Epidermal melanocyte (primary cell): ENCODE results near the gene ZNF362.
"Not testable (repeated sequence)": the region's sequence is repeated elsewhere in the genome, so short reads cannot be mapped to it uniquely, and the experiment has no call there.

Experiments
- DNase-seq: peaks from one replicate; pipeline ENCODE4 v3.0.0; 2011; ENCODE audit warnings: low spot score; ENCODE audit not compliant: insufficient read length

Gene ZNF362

GRCh38 chr1:33286451-33287185 lies 30.3 kb downstream of the ZNF362 start:
- DNase-seq: peak; percentile 42

- DNase-seq: no peak
These were observed 31.0 kb downstream of the ZNF362 start for GRCh38 chr1:33287317-33287716.

DNA sequence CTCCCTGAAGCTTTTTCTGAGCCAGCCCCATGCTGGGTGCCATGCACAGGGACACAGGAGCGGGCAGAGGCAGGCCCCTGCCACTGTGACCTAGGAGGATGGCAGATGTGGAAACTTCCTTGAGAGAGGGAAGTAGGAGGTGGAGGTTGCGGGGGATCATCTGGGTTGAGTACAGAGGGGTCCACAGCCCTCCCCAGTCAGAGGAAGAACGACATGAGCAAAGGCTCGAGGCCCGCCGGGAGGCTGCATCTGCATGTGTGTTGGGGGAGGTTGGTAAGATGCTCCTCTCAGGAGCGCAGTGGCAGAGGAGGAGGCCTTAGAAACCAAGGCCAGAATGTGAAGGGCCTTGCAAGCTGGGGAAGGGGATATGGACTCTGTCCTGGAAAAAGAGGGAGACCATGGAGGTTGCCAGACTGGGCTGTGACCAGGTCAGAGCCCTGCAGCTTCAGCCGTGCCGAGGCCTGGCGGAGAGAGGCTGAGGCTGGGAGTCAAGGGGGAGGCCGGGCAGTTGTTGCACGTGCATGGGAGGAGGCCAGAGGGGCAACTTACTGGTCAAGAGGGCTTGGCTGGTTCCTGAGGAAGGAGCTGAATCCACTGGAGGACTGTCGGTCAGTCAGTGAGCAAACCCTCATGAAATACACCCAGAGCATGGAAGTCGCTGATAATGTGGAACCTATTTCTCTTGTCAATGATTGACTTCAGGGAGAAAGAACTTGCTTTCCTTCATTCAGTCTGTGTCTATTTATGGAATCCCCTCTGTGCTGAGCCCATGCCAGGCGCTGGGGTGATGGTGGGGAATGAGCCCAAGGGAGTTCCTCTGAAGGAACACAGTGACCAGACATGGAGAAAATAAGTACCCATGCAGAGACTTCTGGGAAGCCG lies 32.9 kb downstream of the ZNF362 start:
- no peak for DNase-seq

GRCh38 chr1:33289858-33290154 lies 33.5 kb downstream of the ZNF362 start:
- no peak for DNase-seq

DNA sequence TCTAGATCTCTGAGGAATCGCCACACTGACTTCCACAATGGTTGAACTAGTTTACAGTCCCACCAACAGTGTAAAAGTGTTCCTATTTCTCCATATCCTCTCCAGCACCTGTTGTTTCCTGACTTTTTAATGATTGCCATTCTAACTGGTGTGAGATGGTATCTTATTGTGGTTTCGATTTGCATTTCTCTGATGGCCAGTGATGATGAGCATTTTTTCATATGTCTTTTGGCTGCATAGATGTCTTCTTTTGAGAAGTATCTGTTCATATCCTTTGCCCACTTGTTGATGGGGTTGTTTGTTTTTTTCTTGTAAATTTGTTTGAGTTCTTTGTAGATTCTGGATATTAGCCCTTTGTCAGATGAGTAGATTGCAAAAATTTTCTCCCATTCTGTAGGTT lies 34.3 kb downstream of the ZNF362 start:
- DNase-seq: not testable (repeated sequence)

DNA sequence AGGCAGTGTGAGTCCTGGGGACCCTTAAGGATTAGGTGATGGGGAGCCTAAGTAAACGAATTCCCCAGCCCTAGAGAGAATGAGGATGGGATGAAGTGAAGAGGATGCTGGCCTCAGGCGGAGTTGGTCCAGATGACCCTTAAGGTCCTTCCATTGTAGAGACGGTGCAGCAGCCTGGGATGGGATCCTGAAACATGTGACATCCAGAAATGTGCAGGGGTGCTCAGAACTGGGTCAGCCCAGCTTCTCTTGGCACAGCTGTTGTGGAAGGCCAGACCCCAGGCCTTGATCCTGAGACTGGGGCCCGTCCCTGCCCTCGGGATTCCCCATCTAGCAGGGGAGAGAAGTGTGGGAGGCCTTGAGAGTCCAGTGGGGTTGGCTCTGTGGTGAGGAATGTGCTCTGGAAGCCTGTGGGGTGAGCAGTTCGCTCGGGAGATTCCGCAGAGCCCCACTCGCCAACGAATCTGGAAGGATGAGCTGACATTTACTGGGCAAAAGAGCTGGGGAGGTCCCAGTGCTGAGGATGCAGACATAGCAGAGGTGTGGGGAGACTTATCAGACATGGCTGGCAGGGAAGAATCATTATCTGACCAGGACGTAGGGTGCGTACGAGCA lies 36.5 kb downstream of the ZNF362 start:
- DNase-seq: no peak

DNA sequence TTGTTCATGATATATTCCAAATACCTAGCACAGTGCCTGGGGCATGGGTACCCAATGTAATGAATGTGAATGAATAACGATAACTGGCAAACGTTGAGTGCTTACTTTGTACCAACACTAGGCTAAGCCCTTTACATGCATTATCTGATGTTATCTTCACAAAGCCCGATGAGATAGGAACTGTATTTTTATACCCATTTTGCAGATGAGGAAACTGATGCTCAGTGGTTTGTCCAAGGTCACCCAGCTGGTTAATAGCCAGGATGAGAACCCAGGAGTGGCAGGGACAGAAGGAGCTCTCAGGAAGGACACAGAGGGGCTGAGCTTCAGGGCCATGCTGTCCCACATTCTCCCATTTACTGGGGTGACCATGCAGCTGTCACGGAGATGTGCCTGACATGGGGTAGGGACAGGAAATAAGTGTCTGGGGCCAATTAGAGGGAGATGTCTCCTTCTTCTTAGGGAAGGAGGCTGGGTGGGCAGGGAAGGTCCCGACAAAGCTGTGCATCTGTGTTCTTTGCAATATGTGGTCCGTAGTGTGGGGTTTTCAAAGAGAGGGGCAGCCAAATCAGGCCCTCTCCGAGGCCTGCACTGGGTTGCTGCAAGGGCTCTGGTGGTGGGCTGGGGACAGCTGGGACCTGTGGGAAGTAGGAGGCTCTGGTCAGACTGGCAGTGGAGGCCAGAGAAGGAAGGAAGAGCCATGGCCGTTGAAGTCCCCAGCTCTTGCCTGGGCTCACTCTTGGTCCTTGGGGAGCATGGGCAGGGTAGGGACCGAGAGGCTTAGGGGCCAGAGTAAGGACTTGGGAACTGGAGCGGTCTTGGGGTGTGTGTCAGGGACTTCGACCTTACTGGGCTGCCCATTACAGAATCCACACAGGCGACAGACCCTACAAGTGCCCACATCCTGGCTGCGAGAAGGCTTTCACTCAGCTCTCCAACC lies 38.0 kb downstream of the ZNF362 start:
- no peak for DNase-seq

GRCh38 chr1:33295023-33295422 lies 38.7 kb downstream of the ZNF362 start:
- DNase-seq: no peak

- peak; percentile 86 for DNase-seq
These were observed 39.3 kb downstream of the ZNF362 start for GRCh38 chr1:33295450-33296081.

- DNase-seq: no peak
These were observed 39.8 kb downstream of the ZNF362 start for GRCh38 chr1:33296082-33296458.

GRCh38 chr1:33296824-33297223 lies 40.5 kb downstream of the ZNF362 start:
- no peak for DNase-seq

- no peak for DNase-seq
These were observed 41.8 kb downstream of the ZNF362 start for GRCh38 chr1:33297911-33298622.

GRCh38 chr1:33298623-33299277 lies 42.5 kb downstream of the ZNF362 start:
- peak; percentile 42 for DNase-seq

DNA sequence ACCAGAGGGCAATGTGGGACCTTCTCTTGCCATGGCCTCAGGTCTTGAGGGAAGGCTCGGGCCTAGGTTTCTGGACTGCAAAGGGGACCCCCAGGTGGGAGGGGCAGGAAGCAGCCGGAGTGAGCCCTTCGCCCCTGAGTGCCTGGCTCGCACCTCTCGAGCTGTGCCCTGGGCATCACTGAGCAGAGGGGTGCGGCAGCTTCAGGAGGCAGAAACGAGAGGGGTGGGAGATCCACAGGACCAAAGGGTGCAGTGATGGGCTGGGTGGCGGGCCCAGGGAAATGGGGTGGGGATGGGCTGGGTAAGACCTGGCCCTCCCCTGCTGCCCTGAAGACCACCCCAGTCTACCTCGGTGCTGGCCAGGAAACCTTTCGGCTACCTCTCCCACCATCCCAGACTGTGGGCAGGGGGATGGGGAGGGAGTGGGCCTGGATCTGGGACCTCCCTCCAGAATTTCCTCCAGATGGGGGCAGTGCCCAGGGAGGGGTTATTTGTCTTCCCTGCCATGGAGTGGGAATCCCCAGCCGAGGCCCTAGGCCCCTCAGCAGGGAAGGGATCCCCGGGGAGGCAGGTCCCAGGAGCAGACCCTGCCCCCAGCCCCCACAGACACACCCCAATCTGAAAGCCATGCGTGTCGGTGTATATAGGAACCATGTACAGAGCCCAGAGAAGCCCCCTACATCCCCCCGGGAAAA lies 43.3 kb downstream of the ZNF362 start:
- no peak for DNase-seq

DNA sequence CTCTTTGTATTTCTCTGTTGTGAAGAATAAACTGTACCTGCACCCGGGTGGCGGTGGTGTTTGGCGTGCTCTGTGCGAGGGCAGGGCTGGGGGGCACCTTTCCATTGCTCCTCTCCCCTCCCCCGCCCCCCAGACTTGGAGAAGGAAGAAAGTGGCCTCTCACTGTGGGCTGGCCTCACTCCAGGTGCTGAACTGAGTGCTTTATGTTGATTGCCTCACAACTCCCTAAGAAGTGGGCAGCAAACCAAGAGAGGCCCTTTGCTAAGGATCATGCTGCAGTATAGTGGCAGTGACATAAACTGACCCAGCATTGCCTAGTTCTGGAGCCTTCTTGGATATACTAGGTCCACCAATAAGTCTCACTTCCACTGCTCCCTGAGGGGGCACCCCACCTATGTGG lies 44.4 kb downstream of the ZNF362 start:
- DNase-seq: peak; percentile 44

DNA sequence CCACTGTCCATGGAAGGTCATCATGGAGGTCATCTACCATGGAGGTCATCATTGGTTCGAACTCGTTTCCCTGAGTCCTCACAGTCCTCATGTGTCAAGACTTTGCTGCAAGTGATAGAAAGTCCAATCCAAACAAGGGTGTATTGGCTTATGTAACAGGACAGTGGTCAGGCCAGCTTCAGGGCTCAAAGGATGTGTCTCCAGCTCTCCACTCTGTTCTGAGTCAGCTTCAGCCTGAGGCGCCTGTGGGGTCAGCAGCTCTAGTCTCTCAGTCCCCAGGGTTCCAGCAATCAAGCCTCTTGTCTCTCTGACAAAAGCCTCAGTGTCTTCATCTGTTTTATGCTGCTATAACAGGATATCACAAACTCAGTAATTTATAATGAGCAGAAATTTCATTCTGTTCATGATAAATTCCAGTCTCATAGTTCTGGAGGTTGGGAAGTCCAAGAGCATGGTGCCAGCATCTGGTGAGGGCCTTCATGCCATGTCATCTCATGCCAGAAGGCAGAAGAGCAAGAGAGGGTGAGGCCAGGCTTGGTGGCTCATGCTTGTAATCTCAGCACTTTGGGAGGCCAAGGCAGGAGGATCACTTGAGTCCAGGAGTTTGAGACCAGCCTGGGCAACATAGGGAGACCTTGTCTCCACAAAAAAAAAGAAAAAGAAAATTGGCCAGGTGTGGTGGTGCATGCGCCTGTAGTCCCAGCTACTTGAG lies 45.1 kb downstream of the ZNF362 start:
- peak; percentile 52 for DNase-seq

DNA sequence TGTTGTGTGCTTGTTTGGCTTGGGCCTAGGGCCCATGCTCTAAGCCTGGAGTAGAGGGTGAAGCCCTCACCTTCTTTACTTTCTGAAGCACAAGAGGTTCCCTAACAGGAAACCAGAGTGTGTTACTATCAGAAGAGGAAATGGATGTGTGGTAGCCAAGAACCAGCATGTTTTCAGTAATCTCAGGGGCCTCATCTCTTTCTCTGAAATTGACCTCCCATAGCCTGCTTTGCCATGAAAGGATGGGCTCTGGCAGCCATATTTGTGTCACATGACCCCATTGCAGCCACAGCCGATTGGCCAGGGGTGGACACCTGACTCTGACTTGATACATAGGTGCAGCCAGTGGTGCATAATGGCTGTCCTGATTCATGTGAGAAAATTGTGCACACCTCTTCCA lies 46.0 kb downstream of the ZNF362 start:
- DNase-seq: no peak

DNA sequence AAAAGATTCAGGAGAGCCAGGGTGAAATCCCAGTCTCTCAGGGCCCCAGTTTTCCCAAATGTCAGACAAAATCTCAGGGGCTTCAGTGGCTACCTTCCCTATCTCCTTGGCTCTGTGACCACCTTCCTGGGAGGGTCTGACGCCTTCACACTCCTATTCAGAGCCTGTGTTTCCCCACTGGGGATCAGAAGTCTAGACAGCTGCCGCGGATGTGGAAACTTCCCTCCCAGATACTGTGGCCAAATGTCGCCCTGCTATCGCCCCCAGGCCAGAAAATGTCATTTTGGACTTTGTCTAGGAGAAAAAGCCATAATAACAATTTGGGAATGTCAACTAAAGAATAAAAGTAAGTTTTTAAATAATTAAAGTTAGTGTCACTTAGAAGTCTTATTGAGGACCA lies 48.7 kb downstream of the ZNF362 start:
- DNase-seq: no peak
